GM13977 (cell line): Measurements from ENCODE around the gene KCNQ4.
A peak's percentile ranks its signal among the peaks of the same experiment; 100 is the strongest.

Experiments
- DNase-seq: peaks from one replicate; pipeline ENCODE4 v3.0.0; 2012; ENCODE audit warnings: low spot score
- CTCF ChIP-seq: IDR thresholded peaks from 2 replicates; pipeline ENCODE4 v1.5.1; 2012; ENCODE audit warnings: mild to moderate bottlenecking, control low read depth; ENCODE audit not compliant: insufficient read depth; ENCODE audit errors: extremely low read depth, missing control alignments
- in situ Hi-C: fragments of 300-500 bp; cut with MboI; formaldehyde crosslinking; loops from one replicate; pipeline ENCODE4 v1.12.0; 2022; ENCODE audit warnings: low sequenced_read_pairs, low pct_unique_long_range_greater_than_20kb, mixed read lengths, inconsistent platforms; ENCODE audit not compliant: unreplicated experiment

The KCNQ4 gene

GRCh38 chr1:40848530-40849189, 65.1 kb downstream of the KCNQ4 start:
- DNase-seq, result peak; percentile 42
- TF ChIP-seq CTCF, result peak; percentile 83
- in situ Hi-C loops, result loop anchor here (10.0 kb wide), 1 partner anchor 64 kb away; the partner anchor contains the start of gene KCNQ4

GRCh38 chr1:40849801-40850592, 66.4 kb downstream of the KCNQ4 start:
- in situ Hi-C loops, result loop anchor here (10.0 kb wide), 2 partner anchors 65 to 105 kb away; partner anchors contain the start of gene KCNQ4
- TF ChIP-seq CTCF, result peak; percentile 88
- DNase-seq, result peak; percentile 83

- no peak for TF ChIP-seq CTCF
- peak; percentile 37 for DNase-seq
These were observed 68.1 kb downstream of the KCNQ4 start for GRCh38 chr1:40851643-40852042.

GRCh38 chr1:40853113-40853884, 69.7 kb downstream of the KCNQ4 start:
- TF ChIP-seq CTCF, result no peak
- DNase-seq, result no peak
- in situ Hi-C loops, result loop anchor here (10.0 kb wide), 1 partner anchor 102 kb away; no protein-coding TSS in a partner anchor

More at GRCh38 chr1:40851643-40852042, 68.1 kb downstream of the KCNQ4 start:
- in situ Hi-C loops, result loop anchor here (10.0 kb wide), 1 partner anchor 103 kb away; no protein-coding TSS in a partner anchor

- no peak for TF ChIP-seq CTCF
- in situ Hi-C loops, result loop anchor here (10.0 kb wide), 1 partner anchor 101 kb away; no protein-coding TSS in a partner anchor
- no peak for DNase-seq
These were observed 70.2 kb downstream of the KCNQ4 start for GRCh38 chr1:40853885-40854170.

- TF ChIP-seq CTCF, result peak; percentile 34
- DNase-seq, result no peak
- in situ Hi-C loops, result loop anchor here (10.0 kb wide), 1 partner anchor 99 kb away; no protein-coding TSS in a partner anchor
These were observed 71.9 kb downstream of the KCNQ4 start for GRCh38 chr1:40855513-40855912.
